Large intestine (tissue), 3 donors: ENCODE results near the gene UBA52. TPM values are rescaled to one million over a fixed set of nuclear protein-coding genes. Genes with fewer than 3 reads are reported as not detected.

Experiments
- DNase-seq, 2 donors: peaks; one replicate each; pipeline versions ENCODE4 v3.0.0 to v3.0.0-alpha.2; 2013
- H3K27ac ChIP-seq: one replicate; pipeline ENCODE4 v1.5.1; 2013; ENCODE audit warnings: low read length
- H3K27me3 ChIP-seq: 2 replicates; pipeline ENCODE4 v1.6.1; 2013; ENCODE audit warnings: low read length; ENCODE audit not compliant: control insufficient read depth, insufficient read depth
- H3K36me3 ChIP-seq: 2 replicates; pipeline ENCODE4 v1.6.1; 2013; ENCODE audit warnings: low read length; ENCODE audit not compliant: control insufficient read depth, insufficient read depth
- H3K4me1 ChIP-seq: one replicate; pipeline ENCODE4 v1.6.1; 2013; ENCODE audit warnings: low read length; ENCODE audit not compliant: control insufficient read depth, insufficient read depth
- H3K4me3 ChIP-seq: one replicate; pipeline ENCODE4 v1.5.1; 2013; ENCODE audit warnings: low read length
- H3K9me3 ChIP-seq: one replicate; pipeline ENCODE4 v1.6.1; 2013; ENCODE audit warnings: mild to moderate bottlenecking, low read depth, low read length, moderate library complexity; ENCODE audit not compliant: control insufficient read depth
- WGBS: methylation state at CpG from one replicate; pipeline ENCODE4 v1.1.5; 2013; ENCODE audit warnings: low lambda C conversion rate; ENCODE audit not compliant: insufficient coverage; 5-methylcytosine and 5-hydroxymethylcytosine counted together
- polyA plus RNA-seq: library from polyadenylated mRNA; unstranded; fragments of 120-200 nt; gene quantifications from one replicate; pipeline ENCODE4 v1.2.1, GENCODE V29; 2013

Gene UBA52
- polyA plus RNA-seq, 1 donor = 901 TPM

DNA sequence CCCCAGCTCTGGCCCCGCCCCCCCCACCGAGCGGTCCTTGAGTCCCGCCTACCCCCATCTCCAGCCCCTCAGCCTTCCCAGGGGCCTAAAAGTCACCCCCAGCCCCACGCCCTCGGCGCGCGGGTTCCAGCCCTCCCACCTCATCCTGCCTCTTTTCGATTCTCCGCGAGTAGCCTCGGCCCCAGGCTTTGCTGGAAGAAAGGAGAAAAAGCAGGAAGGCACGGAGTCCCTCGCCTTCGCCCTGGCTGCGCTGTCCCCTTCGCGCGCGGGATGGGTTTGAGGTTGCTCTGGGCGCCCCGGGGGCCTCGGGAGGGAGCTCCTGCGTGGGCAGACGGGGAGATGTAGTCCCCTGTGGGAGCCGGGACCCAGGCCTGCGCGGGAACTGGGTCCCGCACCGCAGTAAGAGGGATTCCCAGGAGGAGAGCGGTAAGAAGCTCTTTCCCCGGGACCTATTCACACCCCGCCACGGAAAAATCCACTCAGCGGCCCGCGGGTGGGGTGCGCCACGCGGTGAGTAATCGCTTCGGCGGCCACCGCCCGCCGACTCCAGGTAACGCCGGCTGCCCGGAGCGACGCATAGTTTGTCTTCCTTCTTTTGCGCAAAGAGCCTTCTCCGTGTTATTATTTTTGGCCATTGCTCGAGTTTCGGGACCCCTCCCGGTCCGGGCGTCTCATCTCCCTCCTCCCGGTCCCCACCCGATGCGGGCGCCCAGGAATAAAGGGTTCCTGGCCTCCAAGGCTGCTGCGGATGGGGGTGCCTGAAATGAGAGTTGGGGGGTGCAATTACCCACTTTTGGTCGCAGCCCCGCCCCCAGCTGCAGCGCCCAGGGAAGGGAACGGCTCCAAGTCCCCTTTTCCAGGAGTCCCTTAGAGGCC is 35.8 kb downstream of the UBA52 start:
- H3K27me3 ChIP-seq = peaks cover 93% of the 10 kb centered on the region
- DNase-seq = no peak
- H3K36me3 ChIP-seq = no peaks in the 10 kb centered on the region
- H3K9me3 ChIP-seq = peaks cover 17% of the 10 kb centered on the region
- no peak overlapping the region for H3K27ac ChIP-seq
- H3K4me3 ChIP-seq = no peak overlapping the region
- H3K4me1 ChIP-seq = peaks cover 17% of the 10 kb centered on the region
- WGBS = no CpG with 5 or more reads among the region's 68 CpGs

- Histone ChIP-seq H3K27ac (no peak overlapping the region), H3K27me3 (peaks cover 92% of the 10 kb centered on the region), H3K4me3 (no peak overlapping the region), H3K36me3 (no peaks in the 10 kb centered on the region), H3K9me3 (peaks cover 17% of the 10 kb centered on the region), H3K4me1 (peaks cover 17% of the 10 kb centered on the region)
- WGBS = no CpG with 5 or more reads among the region's 5 CpGs
- DNase-seq = no peak
Measured at GRCh38 chr19:18608102-18608804, 36.6 kb downstream of the UBA52 start.

- H3K27ac ChIP-seq = no peak overlapping the region
- H3K4me1 ChIP-seq = peaks cover 17% of the 10 kb centered on the region
- no peak overlapping the region for H3K4me3 ChIP-seq
- peaks cover 17% of the 10 kb centered on the region for H3K9me3 ChIP-seq
- 30% methylated on average over 2 of the region's 9 CpGs for WGBS
- H3K27me3 ChIP-seq = peaks cover 92% of the 10 kb centered on the region
- H3K36me3 ChIP-seq = no peaks in the 10 kb centered on the region
- no peak for DNase-seq
Measured at GRCh38 chr19:18608805-18609716, 37.4 kb downstream of the UBA52 start.

- DNase-seq = no peak
- Histone ChIP-seq H3K36me3 (no peaks in the 10 kb centered on the region), H3K27me3 (peaks cover 92% of the 10 kb centered on the region), H3K9me3 (peaks cover 17% of the 10 kb centered on the region), H3K4me1 (peaks cover 17% of the 10 kb centered on the region), H3K27ac (no peak overlapping the region), H3K4me3 (no peak overlapping the region)
- WGBS = no CpG with 5 or more reads among the region's 2 CpGs
Measured at GRCh38 chr19:18609717-18610051, 38.0 kb downstream of the UBA52 start.

DNA sequence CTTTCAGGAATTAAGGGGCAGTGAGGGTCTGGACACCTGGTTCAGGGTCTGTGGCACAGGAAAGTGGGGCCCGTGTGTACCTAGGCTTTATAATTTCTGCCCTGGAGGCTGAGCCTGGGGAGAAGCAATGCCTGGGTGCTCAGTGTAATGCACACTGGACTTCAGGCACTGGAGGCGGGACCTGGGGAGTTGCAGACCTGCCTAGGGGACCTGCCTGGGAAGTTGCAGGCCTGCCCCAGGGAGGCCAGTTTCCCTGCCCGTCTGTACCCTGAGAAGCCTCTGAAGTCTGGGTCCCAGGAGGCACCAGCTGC is 38.5 kb downstream of the UBA52 start:
- Histone ChIP-seq H3K4me1 (peaks cover 17% of the 10 kb centered on the region), H3K27me3 (peaks cover 92% of the 10 kb centered on the region), H3K36me3 (no peaks in the 10 kb centered on the region), H3K27ac (no peak overlapping the region), H3K4me3 (no peak overlapping the region), H3K9me3 (peaks cover 14% of the 10 kb centered on the region)
- WGBS = no CpG with 5 or more reads among the region's 3 CpGs
- DNase-seq = no peak

DNA sequence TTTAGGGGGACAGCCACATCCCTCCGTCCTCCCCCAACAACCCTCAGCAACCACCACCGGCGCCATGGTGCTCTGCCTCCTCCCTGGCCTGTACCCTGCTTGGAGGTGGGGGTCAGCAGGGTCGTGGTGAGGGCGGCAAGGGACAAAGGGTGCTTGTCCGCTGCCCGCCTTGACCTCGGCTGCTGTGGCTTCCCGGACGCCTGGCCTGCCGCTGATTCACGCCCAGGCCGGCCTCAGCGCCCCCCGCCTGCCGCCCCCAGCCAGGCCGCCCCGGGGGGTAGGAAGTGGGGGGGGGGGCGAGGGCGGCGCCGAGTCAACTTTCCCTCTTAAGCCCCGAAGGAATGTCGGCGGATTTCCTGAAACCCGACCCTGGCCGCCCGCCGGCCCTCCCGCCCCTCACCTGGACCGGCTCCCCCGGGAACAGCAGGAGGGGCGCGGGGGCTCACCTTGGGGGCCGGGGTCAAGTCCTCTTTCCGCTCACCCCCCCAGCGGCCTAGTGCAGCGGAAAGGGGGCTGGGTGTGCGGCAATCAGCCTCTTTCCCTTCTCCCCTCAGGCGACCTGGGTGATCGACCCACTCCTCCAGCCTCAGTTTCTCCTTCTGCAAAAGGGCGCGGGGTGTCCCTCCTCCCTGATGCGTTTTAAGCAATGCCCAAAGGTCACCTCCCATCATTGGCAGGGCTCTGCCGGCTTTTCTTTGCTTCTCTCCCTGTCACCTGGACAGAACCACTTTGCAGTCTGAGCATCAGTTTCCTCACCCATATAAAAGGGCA is 39.1 kb downstream of the UBA52 start:
- Histone ChIP-seq H3K36me3 (no peaks in the 10 kb centered on the region), H3K9me3 (peaks cover 12% of the 10 kb centered on the region), H3K27ac (no peak overlapping the region), H3K4me1 (peaks cover 17% of the 10 kb centered on the region), H3K27me3 (peaks cover 92% of the 10 kb centered on the region), H3K4me3 (no peak overlapping the region)
- no peak for DNase-seq
- no CpG with 5 or more reads among the region's 45 CpGs for WGBS

DNA sequence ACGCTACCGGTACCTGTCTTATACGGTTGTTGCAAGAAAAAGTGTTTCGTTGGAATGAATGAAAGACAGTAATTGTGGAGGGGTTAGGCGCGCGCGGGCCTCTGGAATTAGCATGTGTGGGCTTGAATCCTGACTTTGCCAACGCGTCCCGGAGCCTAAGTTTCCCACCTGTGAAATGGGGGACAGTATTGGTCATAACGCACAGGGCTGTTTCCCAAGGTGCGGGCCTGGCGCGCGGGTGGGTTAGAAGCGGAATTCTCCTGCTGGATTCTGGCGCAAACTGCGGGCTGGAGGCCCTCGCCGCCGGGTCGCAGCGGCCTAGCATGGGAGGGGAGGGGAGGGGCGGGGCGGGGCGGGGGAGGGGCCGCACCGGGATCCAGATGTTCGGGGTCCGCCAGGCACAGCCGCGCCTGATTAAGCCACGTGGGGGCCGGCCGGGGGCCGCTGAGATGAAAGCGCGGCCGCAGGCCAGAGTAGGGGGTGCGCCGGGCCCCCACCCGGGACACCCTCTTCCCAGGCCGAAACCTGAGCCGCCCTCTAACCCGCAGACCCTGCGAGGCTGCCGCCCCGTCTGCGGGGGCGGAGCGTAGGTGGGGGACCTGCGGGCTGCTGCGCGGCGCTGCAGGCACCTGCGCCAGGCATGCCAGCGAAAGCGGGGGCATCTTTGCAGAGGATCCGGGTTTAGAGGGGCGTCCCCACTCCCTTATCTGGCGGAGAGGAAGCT is 39.8 kb downstream of the UBA52 start:
- Histone ChIP-seq H3K27me3 (peaks cover 94% of the 10 kb centered on the region), H3K9me3 (peaks cover 12% of the 10 kb centered on the region), H3K4me3 (no peak overlapping the region), H3K27ac (no peak overlapping the region), H3K36me3 (no peaks in the 10 kb centered on the region), H3K4me1 (peaks cover 17% of the 10 kb centered on the region)
- 0% methylated on average over 3 of the region's 62 CpGs for WGBS
- no peak for DNase-seq

DNA sequence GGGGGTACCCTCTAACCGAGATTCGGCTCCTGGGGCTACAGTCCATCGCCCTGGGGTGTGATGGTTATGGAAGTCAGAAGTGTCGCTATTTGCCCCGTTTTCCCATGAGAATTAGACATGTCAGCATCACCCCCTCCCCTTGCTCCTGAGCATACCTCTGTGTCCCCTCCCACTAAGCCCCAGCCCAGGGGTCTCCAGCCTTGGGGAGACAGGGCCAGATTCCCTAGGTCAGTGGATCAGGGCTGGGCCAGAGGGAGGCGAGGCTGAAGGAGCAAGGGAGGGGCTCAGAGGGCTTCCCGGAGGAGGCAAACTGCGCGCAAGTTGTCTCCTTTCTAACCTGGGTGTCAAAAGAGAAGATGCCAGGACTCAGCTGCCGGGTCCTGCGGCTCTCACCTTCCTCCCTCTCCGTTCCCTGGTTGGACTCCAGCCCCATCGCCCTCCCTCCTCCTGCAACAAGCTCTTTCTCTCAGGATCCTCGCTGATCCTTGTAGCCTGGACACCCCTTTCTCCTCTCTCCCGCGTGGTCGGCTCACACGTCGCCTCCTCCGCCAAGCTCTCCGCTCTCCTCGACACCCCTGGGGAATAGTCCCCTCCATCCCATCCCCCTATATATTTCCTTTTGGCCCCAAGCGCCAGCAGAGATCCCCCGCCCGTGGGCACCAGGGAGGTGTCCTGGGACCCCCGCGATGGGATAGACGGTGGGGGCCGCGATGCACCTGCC is 40.6 kb downstream of the UBA52 start:
- H3K4me3 ChIP-seq = peak overlapping the region; percentile 10
- H3K9me3 ChIP-seq = peaks cover 16% of the 10 kb centered on the region
- peaks cover 16% of the 10 kb centered on the region for H3K4me1 ChIP-seq
- DNase-seq = no peak
- no CpG with 5 or more reads among the region's 30 CpGs for WGBS
- H3K27ac ChIP-seq = no peak overlapping the region
- peaks cover 89% of the 10 kb centered on the region for H3K27me3 ChIP-seq
- no peaks in the 10 kb centered on the region for H3K36me3 ChIP-seq
